PFSK-1 (cell line): ENCODE measurements around the gene ARPC2.

Experiments used
- FOXP2 ChIP-seq: optimal IDR thresholded peaks from 2 replicates; pipeline ENCODE3; 2011; ENCODE audit warnings: borderline replicate concordance, control low read depth, inconsistent platforms; ENCODE audit not compliant: insufficient read depth; ENCODE audit errors: extremely low read length, extremely low read depth
- POLR2AphosphoS5 ChIP-seq: IDR thresholded peaks from 2 replicates; pipeline ENCODE4 v1.6.1; 2012; ENCODE audit warnings: low read depth, mild to moderate bottlenecking, control low read depth, low read length, moderate library complexity
- SIN3A ChIP-seq: IDR thresholded peaks from 2 replicates; pipeline ENCODE4 v1.6.1; 2012; ENCODE audit warnings: mild to moderate bottlenecking, low read length, moderate library complexity, borderline replicate concordance; ENCODE audit not compliant: insufficient read depth
- TAF1 ChIP-seq: IDR thresholded peaks from 2 replicates; pipeline ENCODE4 v1.6.1; 2012; ENCODE audit warnings: low read length, control low read depth, borderline replicate concordance; ENCODE audit not compliant: insufficient read depth
- TF ChIP-seq, protein P1 (sequence below), 2 experiments: IDR thresholded peaks; 2 replicates each; pipeline versions ENCODE4 v1.6.1 to v1.8.0; 2011 to 2012; ENCODE audit warnings: low read depth in 2 of 2, low read length in 2 of 2, control low read depth in 1 of 2, inconsistent platforms in 1 of 2, mild to moderate bottlenecking in 1 of 2, moderate library complexity in 1 of 2; ENCODE audit not compliant: insufficient read depth in 1 of 2

Gene ARPC2

DNA sequence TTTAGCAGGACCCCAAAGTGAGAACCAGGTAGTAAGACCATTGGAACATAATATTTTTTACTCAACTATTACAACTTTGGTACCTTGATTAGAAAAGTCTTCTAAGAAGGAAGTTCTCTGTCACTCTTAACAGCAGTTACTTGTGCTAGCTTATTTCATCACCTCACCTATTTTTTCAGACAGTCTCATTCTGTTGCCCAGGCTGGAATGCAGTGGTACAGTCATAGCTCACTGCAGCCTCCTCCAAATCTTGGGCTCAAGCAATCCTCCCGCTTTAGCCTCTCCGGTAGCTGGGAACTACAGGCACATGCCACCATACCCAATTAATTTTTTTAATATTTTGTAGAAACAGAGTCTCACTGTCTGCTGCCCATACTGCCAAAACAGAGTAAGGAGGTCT is 18.0 kb downstream of the ARPC2 start:
- TF ChIP-seq TAF1, result no peak

DNA sequence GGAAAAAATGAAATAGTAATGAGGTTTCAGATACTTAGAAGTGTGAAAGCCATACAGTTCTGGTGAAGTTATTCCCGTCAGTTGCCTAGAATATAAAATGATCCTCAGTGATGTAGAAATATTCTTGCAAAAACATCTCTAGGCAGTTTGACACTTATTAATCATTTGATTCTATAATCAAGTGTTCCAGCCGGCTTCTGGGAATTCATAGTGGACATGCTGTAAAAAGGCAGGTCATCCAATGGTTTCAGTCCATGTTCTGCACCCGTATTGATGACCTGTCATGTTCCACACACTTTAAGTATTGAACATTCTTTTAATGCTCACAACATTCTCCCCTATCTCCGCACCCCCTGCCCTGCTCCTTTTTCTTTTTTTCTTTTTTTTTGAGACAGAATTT is 19.8 kb downstream of the ARPC2 start:
- TF ChIP-seq, protein P1, sequence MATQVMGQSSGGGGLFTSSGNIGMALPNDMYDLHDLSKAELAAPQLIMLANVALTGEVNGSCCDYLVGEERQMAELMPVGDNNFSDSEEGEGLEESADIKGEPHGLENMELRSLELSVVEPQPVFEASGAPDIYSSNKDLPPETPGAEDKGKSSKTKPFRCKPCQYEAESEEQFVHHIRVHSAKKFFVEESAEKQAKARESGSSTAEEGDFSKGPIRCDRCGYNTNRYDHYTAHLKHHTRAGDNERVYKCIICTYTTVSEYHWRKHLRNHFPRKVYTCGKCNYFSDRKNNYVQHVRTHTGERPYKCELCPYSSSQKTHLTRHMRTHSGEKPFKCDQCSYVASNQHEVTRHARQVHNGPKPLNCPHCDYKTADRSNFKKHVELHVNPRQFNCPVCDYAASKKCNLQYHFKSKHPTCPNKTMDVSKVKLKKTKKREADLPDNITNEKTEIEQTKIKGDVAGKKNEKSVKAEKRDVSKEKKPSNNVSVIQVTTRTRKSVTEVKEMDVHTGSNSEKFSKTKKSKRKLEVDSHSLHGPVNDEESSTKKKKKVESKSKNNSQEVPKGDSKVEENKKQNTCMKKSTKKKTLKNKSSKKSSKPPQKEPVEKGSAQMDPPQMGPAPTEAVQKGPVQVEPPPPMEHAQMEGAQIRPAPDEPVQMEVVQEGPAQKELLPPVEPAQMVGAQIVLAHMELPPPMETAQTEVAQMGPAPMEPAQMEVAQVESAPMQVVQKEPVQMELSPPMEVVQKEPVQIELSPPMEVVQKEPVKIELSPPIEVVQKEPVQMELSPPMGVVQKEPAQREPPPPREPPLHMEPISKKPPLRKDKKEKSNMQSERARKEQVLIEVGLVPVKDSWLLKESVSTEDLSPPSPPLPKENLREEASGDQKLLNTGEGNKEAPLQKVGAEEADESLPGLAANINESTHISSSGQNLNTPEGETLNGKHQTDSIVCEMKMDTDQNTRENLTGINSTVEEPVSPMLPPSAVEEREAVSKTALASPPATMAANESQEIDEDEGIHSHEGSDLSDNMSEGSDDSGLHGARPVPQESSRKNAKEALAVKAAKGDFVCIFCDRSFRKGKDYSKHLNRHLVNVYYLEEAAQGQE (IDR thresholded peaks at IDR 0.05; ENCODE audit: insufficient read depth in 1 of 2, low read depth in 2 of 2, low read length in 2 of 2), result no peak
- TF ChIP-seq POLR2AphosphoS5 (no peak), SIN3A (no peak), TAF1 (no peak)

DNA sequence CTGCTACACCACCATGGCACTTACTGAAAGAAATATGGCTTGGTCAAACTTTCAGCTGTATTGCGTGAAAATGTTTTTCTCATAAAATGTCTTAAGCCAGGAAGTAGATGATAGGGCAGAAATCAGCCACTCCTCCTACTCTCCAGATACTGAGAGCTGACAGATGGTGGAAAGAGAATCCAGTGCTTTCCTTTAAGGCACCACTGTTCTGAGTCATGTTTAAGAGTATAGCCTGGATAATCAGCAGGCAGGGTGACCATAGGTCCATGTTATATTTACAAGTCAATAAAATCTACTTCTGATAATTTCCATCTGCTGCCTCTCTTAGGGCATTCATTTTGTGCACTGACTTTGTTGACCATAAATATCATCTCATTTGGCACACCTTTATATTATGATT is 21.9 kb downstream of the ARPC2 start:
- TF ChIP-seq SIN3A, result no peak
- TF ChIP-seq, protein P1 (IDR thresholded peaks at IDR 0.05; ENCODE audit: insufficient read depth in 1 of 2, low read depth in 2 of 2, low read length in 2 of 2), result no peak
- no peak for TF ChIP-seq POLR2AphosphoS5
- no peak for TF ChIP-seq TAF1
- TF ChIP-seq FOXP2, result no peak

DNA sequence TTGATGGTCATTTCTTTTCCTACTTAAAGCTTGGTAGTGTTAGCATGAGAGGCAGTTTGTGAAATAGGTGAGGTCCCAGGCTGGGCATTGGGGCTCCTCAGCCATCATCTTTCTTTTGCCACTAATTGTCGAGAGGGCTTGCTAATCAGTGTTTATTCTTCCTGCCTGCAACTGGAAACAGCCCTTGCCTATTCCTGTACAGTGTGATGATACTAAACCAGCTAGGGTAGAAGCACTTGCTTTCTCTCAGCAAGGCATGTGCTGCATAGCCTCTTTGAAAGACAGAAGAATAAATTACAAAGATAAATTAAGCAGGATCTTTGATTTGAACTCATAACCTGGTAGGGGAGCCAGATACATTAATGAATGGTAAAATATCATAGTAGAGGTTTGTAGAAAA is 27.2 kb downstream of the ARPC2 start:
- TF ChIP-seq TAF1 (no peak), SIN3A (no peak), FOXP2 (no peak), POLR2AphosphoS5 (no peak)
- TF ChIP-seq, protein P1 (IDR thresholded peaks at IDR 0.05; ENCODE audit: insufficient read depth in 1 of 2, low read depth in 2 of 2, low read length in 2 of 2), result no peak

DNA sequence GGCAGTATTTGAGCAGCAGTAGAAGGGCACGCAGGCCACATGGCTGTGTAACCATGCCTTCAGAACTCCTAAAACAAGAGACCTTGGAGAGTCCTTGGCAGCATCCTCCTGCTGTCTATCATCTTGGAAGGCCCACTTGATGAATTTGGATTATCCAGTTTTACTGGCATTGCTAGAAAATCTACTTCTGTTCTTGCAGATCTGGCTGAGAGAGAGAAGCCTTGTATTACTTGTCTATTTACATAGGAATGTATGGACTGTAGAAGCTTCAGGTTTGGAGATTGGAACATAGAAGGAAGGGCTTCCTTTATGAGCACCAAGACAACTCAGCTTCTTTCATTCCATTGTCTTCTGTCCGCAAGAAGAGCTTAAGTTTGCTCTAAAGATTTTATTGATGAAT is 27.7 kb downstream of the ARPC2 start:
- TF ChIP-seq TAF1 (no peak), SIN3A (no peak), POLR2AphosphoS5 (no peak), FOXP2 (no peak)
- TF ChIP-seq, protein P1 (IDR thresholded peaks at IDR 0.05; ENCODE audit: insufficient read depth in 1 of 2, low read depth in 2 of 2, low read length in 2 of 2), result no peak
